Thyroid gland (tissue), 4 donors: ENCODE data around the gene MYMK. TPM values are rescaled to one million over a fixed set of nuclear protein-coding genes. Genes with fewer than 3 reads are reported as not detected.

ENCODE experiments used
- DNase-seq, 2 donors: peaks; one replicate each; pipeline ENCODE4 v3.0.0-alpha.2; 2019
- H3K27ac ChIP-seq, 3 donors: fragments of 200-600 bp; sonication (generic); 1 replicate in 2 of 3; 2 replicates in 1 of 3; pipeline ENCODE4 v1.5.1; 2016 to 2019; ENCODE audit warnings: mild to moderate bottlenecking in 1 of 3, moderate library complexity in 1 of 3
- H3K27me3 ChIP-seq: fragments of 200-600 bp; sonication (generic); one replicate; pipeline ENCODE4 v1.5.1; 2019
- H3K36me3 ChIP-seq, 2 donors: fragments of 200-600 bp; sonication (generic); one replicate each; pipeline ENCODE4 v1.5.1; 2016 to 2019
- H3K4me1 ChIP-seq, 2 donors: fragments of 200-600 bp; sonication (generic); one replicate each; pipeline ENCODE4 v1.5.1; 2017 to 2019
- H3K4me3 ChIP-seq, 3 donors: fragments of 200-600 bp; sonication (generic); replicated peaks in 1 of 3; 1 replicate in 2 of 3; 2 replicates in 1 of 3; pipeline ENCODE4 v1.5.1; 2016; ENCODE audit warnings: mild to moderate bottlenecking in 1 of 3
- H3K9me3 ChIP-seq: fragments of 200-600 bp; sonication (generic); one replicate; pipeline ENCODE4 v1.5.1; 2017
- CTCF ChIP-seq, 6 experiments: fragments of 200-600 bp in 3 of 6; fragments of 450-650 bp in 3 of 6; sonication (generic) in 3 of 6; IDR thresholded peaks; one replicate each; pipeline ENCODE4 v1.5.1; 2016 to 2019; ENCODE audit warnings: antibody characterized with exemption in 6 of 6, mild to moderate bottlenecking in 2 of 6, inconsistent platforms in 1 of 6, moderate library complexity in 1 of 6
- POLR2A ChIP-seq, 2 donors: fragments of 450-650 bp; IDR thresholded peaks; one replicate each; pipeline ENCODE4 v1.6.1; 2017; ENCODE audit warnings: antibody characterized with exemption in 2 of 2, mild to moderate bottlenecking in 2 of 2, moderate library complexity in 1 of 2
- WGBS, 2 donors: methylation state at CpG; one replicate each; pipeline ENCODE4 v1.1.5; 2017; 5-methylcytosine and 5-hydroxymethylcytosine counted together
- intact Hi-C: fragments of 100-400 bp; cut with DNase I; formaldehyde crosslinking; loops from one replicate; pipeline ENCODE4 v1.15.1; 2023
- total RNA-seq, 4 donors: library from RNA; depleted of rRNA; stranded (reverse); fragments of >200 nt; gene quantifications; one replicate each; pipeline ENCODE4 v1.2.3, GENCODE V29; 2016

Gene MYMK
- total RNA-seq, 4 donors from 2014 or later: not detected

- Histone ChIP-seq H3K27ac (no peak overlapping the region), H3K4me3 (no peak overlapping the region), H3K9me3 (no peaks in the 10 kb centered on the region), H3K27me3 (no peaks in the 10 kb centered on the region), H3K36me3 (no peaks in the 10 kb centered on the region), H3K4me1 (peaks cover 12 to 18% of the 10 kb centered on the region in 2 donors)
- 56 to 83% methylated on average over 15 to 24 of the region's 24 CpGs for WGBS, 2 donors
- TF ChIP-seq CTCF (IDR thresholded peaks at IDR 0.05) (no peak), POLR2A (IDR thresholded peaks at IDR 0.05) (no peak)
- intact Hi-C loops: no loop called here
- no peak for DNase-seq
Observed at GRCh38 chr9:133520121-133520835, 4.5 kb downstream of the MYMK start.

GRCh38 chr9:133519693-133520092, 5.1 kb downstream of the MYMK start:
- Histone ChIP-seq H3K9me3 (no peaks in the 10 kb centered on the region), H3K27ac (no peak overlapping the region), H3K4me1 (peaks cover 17 to 24% of the 10 kb centered on the region in 2 donors), H3K36me3 (no peaks in the 10 kb centered on the region), H3K27me3 (no peaks in the 10 kb centered on the region), H3K4me3 (no peak overlapping the region)
- TF ChIP-seq CTCF (IDR thresholded peaks at IDR 0.05) (no peak), POLR2A (IDR thresholded peaks at IDR 0.05) (no peak)
- intact Hi-C loops: no loop called here
- WGBS, 2 donors: 73 to 82% methylated on average over 7 of the region's 7 CpGs
- DNase-seq: no peak

GRCh38 chr9:133518706-133519449, 5.9 kb downstream of the MYMK start:
- Histone ChIP-seq H3K36me3 (no peaks in the 10 kb centered on the region), H3K27ac (no peak overlapping the region), H3K27me3 (no peaks in the 10 kb centered on the region), H3K9me3 (no peaks in the 10 kb centered on the region), H3K4me3 (no peak overlapping the region), H3K4me1 (peaks cover 22 to 29% of the 10 kb centered on the region in 2 donors)
- intact Hi-C loops: no loop called here
- TF ChIP-seq CTCF (IDR thresholded peaks at IDR 0.05): no peak
- DNase-seq: no peak
- 96% methylated on average over 23 to 26 of the region's 27 CpGs for WGBS, 2 donors

- no peak for DNase-seq
- TF ChIP-seq POLR2A (IDR thresholded peaks at IDR 0.05): no peak
- no peak for TF ChIP-seq CTCF (IDR thresholded peaks at IDR 0.05)
- Histone ChIP-seq H3K36me3 (no peaks in the 10 kb centered on the region), H3K4me3 (no peak overlapping the region), H3K4me1 (peaks cover 22 to 36% of the 10 kb centered on the region in 2 donors), H3K9me3 (no peaks in the 10 kb centered on the region), H3K27ac (no peak overlapping the region), H3K27me3 (no peaks in the 10 kb centered on the region)
- WGBS, 2 donors: 82 to 93% methylated on average over 5 of the region's 5 CpGs
- intact Hi-C loops: no loop called here
Observed at GRCh38 chr9:133518200-133518599, 6.6 kb downstream of the MYMK start.

- Histone ChIP-seq H3K4me3 (no peak overlapping the region), H3K4me1 (peaks cover 22 to 38% of the 10 kb centered on the region in 2 donors), H3K27me3 (no peaks in the 10 kb centered on the region), H3K27ac (no peak overlapping the region), H3K36me3 (no peaks in the 10 kb centered on the region), H3K9me3 (no peaks in the 10 kb centered on the region)
- WGBS, 2 donors: 84 to 90% methylated on average over 2 to 7 of the region's 8 CpGs
- TF ChIP-seq POLR2A (IDR thresholded peaks at IDR 0.05) (no peak), CTCF (IDR thresholded peaks at IDR 0.05) (no peak)
- intact Hi-C loops: no loop called here
- DNase-seq: no peak
Observed at GRCh38 chr9:133517711-133518110, 7.0 kb downstream of the MYMK start.
